K562 (cell line): Measurements from ENCODE around the gene RAP1GAP2.

Experiments used
- CREM ChIP-seq: IDR thresholded peaks from 2 replicates; pipeline ENCODE4 v1.6.1; 2014; ENCODE audit warnings: antibody characterized with exemption, low read depth
- EZH2 ChIP-seq: IDR thresholded peaks from 2 replicates; pipeline ENCODE4 v1.6.1; 2012; ENCODE audit warnings: low read depth, mild to moderate bottlenecking, inconsistent platforms, low read length, borderline replicate concordance
- GABPA ChIP-seq: fragments of 200-800 bp; sonication (Bioruptor generic); conservative IDR thresholded peaks from 2 replicates; pipeline ENCODE4 v1.6.1; 2016; ENCODE audit warnings: low read depth, missing genetic modification characterization, missing compliant biosample characterization
- HEY1 ChIP-seq: fragments of 250-450 bp; sonication (Bioruptor Pico); IDR thresholded peaks from 2 replicates; pipeline ENCODE4 v1.5.0; 2020; ENCODE audit warnings: mild to moderate bottlenecking, moderate library complexity, borderline replicate concordance
- HNRNPH1 ChIP-seq: fragments of 200-400 bp; formaldehyde crosslinking; optimal IDR thresholded peaks from 2 replicates; pipeline ENCODE3; 2017; ENCODE audit warnings: low read depth, mild to moderate bottlenecking, low read length, moderate library complexity
- MAFF ChIP-seq: IDR thresholded peaks from 2 replicates; pipeline ENCODE4 v1.6.1; 2012; ENCODE audit warnings: low read length, improper control_type of control experiment
- POLR2A ChIP-seq: fragments of 450-650 bp; conservative IDR thresholded peaks from 2 replicates; pipeline ENCODE4 v1.6.1; 2016
- U2AF2 ChIP-seq: fragments of 200-400 bp; formaldehyde crosslinking; optimal IDR thresholded peaks from 2 replicates; pipeline ENCODE3; 2017; ENCODE audit warnings: low read depth, mild to moderate bottlenecking, low read length
- TF ChIP-seq, protein P1 (sequence below): sonication (generic); formaldehyde crosslinking; IDR thresholded peaks from 2 replicates; pipeline ENCODE4 v1.9.0; 2022; ENCODE audit warnings: mild to moderate bottlenecking, missing genetic modification reagents

DNA sequence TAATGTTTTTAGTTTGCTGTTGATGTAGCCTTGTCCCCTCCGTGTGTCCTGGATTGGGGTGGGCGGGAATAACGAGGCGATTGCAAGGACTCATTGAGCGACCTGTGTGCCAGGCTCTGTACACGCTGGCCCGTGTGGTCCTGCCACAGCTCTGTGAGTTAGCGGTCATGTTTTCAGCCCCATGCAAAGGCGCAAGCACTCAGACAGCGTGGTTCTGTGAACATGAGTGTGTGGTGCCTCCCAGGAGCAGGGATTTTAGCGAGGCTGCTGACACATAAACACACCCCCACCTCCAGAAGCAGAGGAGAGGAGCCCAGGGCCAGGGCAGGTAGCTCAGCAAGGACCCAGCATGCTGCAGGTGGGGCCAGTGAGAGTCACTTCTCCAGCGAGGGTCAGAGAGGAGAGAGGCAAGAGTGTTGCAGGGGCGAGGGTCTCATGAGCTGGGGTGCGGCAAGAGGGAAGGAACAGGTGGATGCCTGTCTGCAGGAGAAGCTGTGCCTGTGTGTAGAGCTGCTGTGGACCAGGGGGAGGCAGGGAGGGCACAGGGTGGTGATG, 151.8 kb downstream of the RAP1GAP2 start:
- TF ChIP-seq MAFF: no peak
- TF ChIP-seq EZH2: no peak
- no peak for TF ChIP-seq GABPA (tag)
- no peak for TF ChIP-seq U2AF2
- TF ChIP-seq, protein P1, sequence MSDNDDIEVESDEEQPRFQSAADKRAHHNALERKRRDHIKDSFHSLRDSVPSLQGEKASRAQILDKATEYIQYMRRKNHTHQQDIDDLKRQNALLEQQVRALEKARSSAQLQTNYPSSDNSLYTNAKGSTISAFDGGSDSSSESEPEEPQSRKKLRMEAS (CRISPR knock-in tag): no peak
- TF ChIP-seq HEY1 (CRISPR knock-in tag): no peak
- TF ChIP-seq CREM: no peak
- TF ChIP-seq HNRNPH1: no peak
- TF ChIP-seq POLR2A: no peak
